SK-N-SH treated with all-trans-retinoic acid at 6 μM for 48 hours (cell line): ENCODE data around the gene RB1.

Experiments
- CREB5 ChIP-seq: fragments of 250-450 bp; sonication (Bioruptor Pico); IDR thresholded peaks from 2 replicates; pipeline ENCODE4 v1.5.1; 2020; ENCODE audit warnings: low read depth, mild to moderate bottlenecking, moderate library complexity
- CSDC2 ChIP-seq: fragments of 250-450 bp; sonication (Bioruptor Pico); IDR thresholded peaks from 2 replicates; pipeline ENCODE4 v1.5.0; 2020; ENCODE audit warnings: mild to moderate bottlenecking, moderate library complexity
- ISL1 ChIP-seq: fragments of 250-450 bp; sonication (Bioruptor Pico); IDR thresholded peaks from 2 replicates; pipeline ENCODE4 v2.1.2; 2022; ENCODE audit warnings: mild to moderate bottlenecking, moderate library complexity
- PATZ1 ChIP-seq: fragments of 250-450 bp; sonication (Bioruptor Pico); IDR thresholded peaks from 2 replicates; pipeline ENCODE4 v1.8.0; 2020; ENCODE audit warnings: mild to moderate bottlenecking, moderate library complexity, borderline replicate concordance
- POU6F1 ChIP-seq: fragments of 250-450 bp; sonication (Bioruptor Pico); IDR thresholded peaks from 2 replicates; pipeline ENCODE4 v1.8.0; 2021; ENCODE audit warnings: low read depth, mild to moderate bottlenecking, moderate library complexity, borderline replicate concordance
- TOX ChIP-seq: fragments of 250-450 bp; sonication (Bioruptor Pico); IDR thresholded peaks from 2 replicates; pipeline ENCODE4 v1.8.0; 2021; ENCODE audit warnings: mild to moderate bottlenecking, moderate library complexity, borderline replicate concordance
- ZFP30 ChIP-seq: fragments of 450-650 bp; formaldehyde crosslinking; IDR thresholded peaks from 2 replicates; pipeline ENCODE4 v1.5.0; 2022; ENCODE audit warnings: mild to moderate bottlenecking, moderate library complexity
- ZNF565 ChIP-seq: fragments of 450-650 bp; formaldehyde crosslinking; conservative IDR thresholded peaks from 2 replicates; pipeline ENCODE4 v1.5.0; 2020; ENCODE audit warnings: low read depth, mild to moderate bottlenecking, moderate library complexity
- ZNF70 ChIP-seq: fragments of 450-650 bp; formaldehyde crosslinking; IDR thresholded peaks from 2 replicates; pipeline ENCODE4 v1.5.0; 2020; ENCODE audit warnings: mild to moderate bottlenecking, moderate library complexity

GRCh38 chr13:48334534-48335127 lies 31.1 kb downstream of the RB1 start:
- no peak for TF ChIP-seq CSDC2 (CRISPR knock-in tag)
- no peak for TF ChIP-seq ZNF565 (CRISPR knock-in tag)
- no peak for TF ChIP-seq ISL1 (CRISPR knock-in tag)
- no peak for TF ChIP-seq PATZ1
- no peak for TF ChIP-seq TOX (CRISPR knock-in tag)
- no peak for TF ChIP-seq ZFP30 (CRISPR knock-in tag)
- no peak for TF ChIP-seq CREB5
- TF ChIP-seq ZNF70 = no peak
- no peak for TF ChIP-seq POU6F1 (CRISPR knock-in tag)
